VCaP (cell line): ENCODE results near the gene CHRNA9.
"Not testable (repeated sequence)": the region's sequence is repeated elsewhere in the genome, so short reads cannot be mapped to it uniquely, and the experiment has no call there.

Source experiments
- H3K27ac ChIP-seq: fragments of 450-650 bp; 2 replicates; pipeline ENCODE4 v1.5.1; 2017
- TF ChIP-seq, protein P1 (sequence below): fragments of 450-650 bp; conservative IDR thresholded peaks from 2 replicates; pipeline ENCODE4 v1.5.1; 2017; ENCODE audit warnings: mild to moderate bottlenecking, moderate library complexity

CHRNA9 gene, protein sequence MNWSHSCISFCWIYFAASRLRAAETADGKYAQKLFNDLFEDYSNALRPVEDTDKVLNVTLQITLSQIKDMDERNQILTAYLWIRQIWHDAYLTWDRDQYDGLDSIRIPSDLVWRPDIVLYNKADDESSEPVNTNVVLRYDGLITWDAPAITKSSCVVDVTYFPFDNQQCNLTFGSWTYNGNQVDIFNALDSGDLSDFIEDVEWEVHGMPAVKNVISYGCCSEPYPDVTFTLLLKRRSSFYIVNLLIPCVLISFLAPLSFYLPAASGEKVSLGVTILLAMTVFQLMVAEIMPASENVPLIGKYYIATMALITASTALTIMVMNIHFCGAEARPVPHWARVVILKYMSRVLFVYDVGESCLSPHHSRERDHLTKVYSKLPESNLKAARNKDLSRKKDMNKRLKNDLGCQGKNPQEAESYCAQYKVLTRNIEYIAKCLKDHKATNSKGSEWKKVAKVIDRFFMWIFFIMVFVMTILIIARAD

DNA sequence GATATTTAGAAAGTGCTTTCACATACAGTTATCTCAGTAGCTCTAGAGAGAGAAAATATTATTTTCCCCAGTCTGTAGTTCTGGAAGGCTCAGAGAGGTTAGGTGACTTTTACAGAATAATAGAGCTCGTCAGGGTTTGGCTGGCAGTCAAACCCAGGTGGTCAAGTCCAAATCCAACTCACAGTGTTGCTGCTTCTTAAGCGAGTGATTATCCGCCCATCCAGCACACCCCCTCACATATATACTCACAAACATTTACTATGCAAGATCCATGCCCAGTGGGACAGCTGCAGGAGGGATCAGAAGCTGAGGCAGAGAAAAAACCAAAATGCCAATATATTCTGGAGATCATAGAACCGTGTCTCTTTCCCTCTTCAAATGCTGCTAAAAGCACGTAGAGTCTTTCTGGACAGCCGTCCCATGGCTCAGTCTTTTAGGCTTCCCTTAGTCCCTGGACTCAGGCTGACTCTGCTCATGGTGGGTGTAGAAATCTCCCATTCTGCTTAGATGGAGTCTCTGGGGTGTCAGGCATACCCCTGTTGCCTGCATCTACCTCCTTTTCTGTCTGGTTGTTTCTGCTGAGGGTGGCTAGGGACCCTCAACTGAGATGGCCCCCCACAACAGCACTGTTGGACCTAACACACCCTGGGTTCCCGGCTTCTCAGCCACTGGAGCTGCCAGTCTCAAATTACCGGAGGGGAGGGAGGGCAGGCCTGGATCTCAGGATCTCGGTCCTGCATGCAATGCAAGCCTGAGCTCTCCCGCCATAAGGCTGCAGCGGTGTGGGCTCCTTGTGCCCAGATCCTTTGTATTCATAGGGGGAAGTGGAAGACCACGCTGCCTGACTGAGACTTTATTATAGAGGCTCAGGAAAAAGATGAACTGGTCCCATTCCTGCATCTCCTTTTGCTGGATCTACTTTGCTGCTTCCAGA lies at the start of gene CHRNA9:
TSS of gene CHRNA9 (plus strand) at position 743 of the 934 bp plus-strand sequence. CDS start at position 878, 135 bp downstream.
- TF ChIP-seq, protein P1, sequence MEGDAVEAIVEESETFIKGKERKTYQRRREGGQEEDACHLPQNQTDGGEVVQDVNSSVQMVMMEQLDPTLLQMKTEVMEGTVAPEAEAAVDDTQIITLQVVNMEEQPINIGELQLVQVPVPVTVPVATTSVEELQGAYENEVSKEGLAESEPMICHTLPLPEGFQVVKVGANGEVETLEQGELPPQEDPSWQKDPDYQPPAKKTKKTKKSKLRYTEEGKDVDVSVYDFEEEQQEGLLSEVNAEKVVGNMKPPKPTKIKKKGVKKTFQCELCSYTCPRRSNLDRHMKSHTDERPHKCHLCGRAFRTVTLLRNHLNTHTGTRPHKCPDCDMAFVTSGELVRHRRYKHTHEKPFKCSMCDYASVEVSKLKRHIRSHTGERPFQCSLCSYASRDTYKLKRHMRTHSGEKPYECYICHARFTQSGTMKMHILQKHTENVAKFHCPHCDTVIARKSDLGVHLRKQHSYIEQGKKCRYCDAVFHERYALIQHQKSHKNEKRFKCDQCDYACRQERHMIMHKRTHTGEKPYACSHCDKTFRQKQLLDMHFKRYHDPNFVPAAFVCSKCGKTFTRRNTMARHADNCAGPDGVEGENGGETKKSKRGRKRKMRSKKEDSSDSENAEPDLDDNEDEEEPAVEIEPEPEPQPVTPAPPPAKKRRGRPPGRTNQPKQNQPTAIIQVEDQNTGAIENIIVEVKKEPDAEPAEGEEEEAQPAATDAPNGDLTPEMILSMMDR, result no peak
- no peak within 1 kb of the TSS for H3K27ac ChIP-seq

DNA sequence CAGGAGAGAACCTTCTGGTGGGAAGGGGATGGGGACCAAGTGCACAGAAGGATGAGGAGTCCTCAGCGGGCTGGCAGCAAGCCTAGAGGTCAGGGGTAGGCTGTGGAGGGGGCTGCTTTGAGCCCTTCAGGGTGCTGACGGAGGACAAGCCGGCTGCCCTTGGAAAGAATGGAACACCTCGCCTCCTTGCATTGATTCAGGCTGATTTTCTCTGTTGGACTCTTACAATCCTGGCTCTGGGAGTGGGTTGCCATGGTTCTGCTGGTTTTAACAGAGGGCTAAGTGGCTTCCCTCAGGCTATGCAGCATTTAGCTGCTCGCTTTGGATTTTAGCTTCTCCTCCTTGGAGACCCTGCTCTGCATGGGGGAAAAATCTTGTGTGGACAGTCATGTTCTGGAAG lies 49.4 kb upstream of the CHRNA9 start:
- TF ChIP-seq, protein P1, result no peak
- H3K27ac ChIP-seq, result no peak overlapping the region

DNA sequence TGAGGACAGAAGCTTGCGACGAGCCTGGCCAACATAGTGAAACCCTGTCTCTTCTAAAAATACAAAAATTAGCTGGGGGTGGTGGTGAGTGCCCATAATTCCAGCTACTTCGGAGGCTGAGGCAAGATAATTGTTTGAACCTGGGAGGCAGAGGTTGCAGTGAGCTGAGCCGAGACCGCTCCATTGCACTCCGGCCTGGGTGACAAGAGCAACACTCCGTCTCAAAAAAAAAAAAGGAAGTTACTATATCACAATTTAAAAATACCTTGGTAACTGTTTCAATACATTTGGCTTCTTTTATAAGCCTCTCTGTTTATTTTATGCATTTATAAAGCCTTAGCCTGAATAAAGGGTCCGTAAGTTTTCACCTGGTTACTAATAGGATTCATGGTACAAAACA lies 46.6 kb upstream of the CHRNA9 start:
- no peak overlapping the region for H3K27ac ChIP-seq
- TF ChIP-seq, protein P1, result no peak

DNA sequence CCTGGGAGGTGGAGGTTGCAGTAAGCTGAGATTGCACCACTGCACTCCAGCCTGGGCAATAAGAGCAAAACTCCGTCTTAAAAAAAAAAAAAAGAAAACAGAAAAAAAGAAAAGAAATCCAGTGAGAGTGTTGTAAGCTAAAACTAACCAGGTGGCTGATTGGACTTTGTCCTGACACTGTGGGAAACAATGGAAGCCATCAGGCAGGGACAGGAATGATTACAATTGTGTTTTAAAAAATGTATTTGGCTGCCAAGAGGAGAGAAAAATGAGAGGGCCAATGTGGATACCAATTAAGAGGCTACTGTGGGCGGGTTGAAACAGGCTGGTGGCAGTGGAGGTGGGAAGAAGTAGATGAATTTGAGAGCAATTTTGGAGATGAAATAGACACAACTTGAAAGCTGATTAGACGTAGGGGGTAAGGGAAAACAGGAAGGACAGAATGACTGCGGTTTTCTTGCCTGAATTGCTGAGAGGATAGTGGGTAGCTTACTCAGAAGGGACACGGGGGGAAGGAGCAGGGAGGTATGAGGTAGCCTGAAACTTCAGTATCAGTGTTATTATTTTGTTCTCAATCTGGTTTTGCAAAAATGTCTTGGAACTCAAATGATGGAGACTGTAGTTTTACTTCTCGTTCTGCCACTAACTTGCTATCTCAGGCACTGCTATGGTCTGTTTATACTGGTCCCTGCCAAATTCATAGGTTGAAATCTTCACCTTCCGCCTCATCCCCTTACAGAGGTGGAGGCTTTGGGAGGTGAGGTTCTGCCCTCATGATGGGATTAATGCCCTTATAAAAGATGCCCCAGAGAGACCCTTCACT lies 45.6 kb upstream of the CHRNA9 start:
- TF ChIP-seq, protein P1, result no peak
- H3K27ac ChIP-seq, result no peak overlapping the region

DNA sequence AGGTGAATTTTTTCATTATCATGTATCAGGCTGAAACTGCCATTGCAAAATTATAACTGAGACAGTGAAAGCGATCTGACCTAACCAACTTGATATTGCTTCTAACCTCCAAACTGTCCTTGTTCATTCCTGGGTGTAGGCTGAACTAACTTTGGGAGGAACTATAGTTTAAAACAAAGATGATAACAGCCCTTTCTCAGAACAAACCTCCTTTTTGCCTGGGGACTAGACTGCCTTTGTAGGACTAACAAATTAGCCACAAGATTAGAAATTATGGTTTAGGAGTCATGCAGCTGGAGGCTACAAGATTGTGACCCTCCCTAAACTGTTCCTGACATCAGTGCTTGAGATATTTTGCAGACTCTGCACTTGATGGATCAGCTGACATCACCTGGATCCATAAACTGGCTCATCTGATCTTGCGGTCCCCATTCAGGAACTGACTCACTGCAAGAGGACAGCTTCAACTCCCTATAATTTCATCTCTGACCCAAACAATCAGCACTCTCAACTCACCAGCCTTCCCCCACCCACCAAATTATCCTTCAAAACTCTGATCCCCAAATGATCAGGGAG lies 44.4 kb upstream of the CHRNA9 start:
- H3K27ac ChIP-seq, result not testable (repeated sequence)

DNA sequence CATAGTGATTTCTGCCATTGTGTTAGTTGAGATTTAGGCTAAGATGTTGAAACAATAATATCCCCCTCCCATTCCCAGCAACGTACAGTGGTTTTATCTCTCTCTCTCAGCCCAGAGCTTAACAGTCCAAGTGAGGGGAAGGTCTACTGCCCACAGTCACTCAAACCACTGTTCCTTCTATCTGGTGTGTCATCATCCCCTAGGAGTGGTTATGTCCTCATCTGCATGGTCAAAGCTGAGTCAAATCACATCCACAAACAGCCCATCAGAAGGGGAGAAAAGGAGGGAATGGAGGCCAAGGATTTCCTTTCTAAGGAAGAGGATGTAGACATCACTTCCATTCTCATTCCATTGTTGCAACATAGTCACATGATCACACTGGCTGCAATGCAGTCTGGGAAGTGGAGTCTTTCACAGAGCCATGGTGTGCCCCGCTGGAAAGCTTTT lies 42.8 kb upstream of the CHRNA9 start:
- TF ChIP-seq, protein P1, result no peak
- no peak overlapping the region for H3K27ac ChIP-seq

DNA sequence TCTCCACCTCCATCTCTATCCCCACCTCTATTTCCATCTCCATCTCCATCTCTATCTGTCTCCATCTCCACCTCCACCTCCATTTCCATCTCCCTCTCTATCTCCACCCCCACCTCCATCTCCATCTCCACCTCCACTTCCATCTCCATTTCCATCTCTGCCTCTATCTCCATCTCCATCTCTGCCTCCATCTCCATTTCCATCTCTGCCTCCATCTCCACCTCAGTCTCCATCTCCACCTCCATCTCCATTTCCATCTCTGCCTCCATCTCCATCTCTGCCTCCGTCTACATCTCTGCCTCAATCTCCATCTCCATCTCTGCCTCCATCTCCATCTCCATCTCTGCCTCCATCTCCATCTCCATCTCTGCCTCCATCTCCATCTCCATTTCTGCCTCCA lies 40.8 kb upstream of the CHRNA9 start:
- TF ChIP-seq, protein P1, result no peak
- no peak overlapping the region for H3K27ac ChIP-seq

DNA sequence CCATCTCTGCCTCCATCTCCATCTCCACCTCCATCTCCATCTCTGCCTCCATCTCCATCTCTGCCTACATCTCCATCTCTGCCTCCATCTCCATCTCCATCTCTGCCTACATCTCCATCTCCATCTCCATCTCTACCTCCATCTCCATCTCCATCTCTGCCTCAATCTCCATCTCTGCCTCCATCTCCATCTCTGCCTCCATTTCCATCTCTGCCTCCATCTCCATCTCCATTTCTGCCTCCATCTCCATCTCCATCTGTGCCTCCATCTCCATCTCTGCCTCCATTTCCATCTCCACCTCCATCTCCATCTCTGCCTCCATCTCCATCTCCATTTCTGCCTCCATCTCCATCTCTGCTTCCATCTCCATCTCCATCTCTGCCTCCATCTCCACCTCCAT lies 40.1 kb upstream of the CHRNA9 start:
- not testable (repeated sequence) for H3K27ac ChIP-seq
